PC-9 (cell line): Measurements from ENCODE around the gene TMEM117.

Experiments used
- EZH2 ChIP-seq: fragments of 200-600 bp; sonication (generic); IDR thresholded peaks from 2 replicates; pipeline ENCODE4 v1.8.0; 2017; ENCODE audit warnings: antibody characterized with exemption, low read depth
- TF ChIP-seq, protein P1 (sequence below): fragments of 200-600 bp; sonication (generic); conservative IDR thresholded peaks from 2 replicates; pipeline ENCODE4 v1.6.1; 2017; ENCODE audit warnings: mixed run types, antibody characterized with exemption, mild to moderate bottlenecking, moderate library complexity

DNA sequence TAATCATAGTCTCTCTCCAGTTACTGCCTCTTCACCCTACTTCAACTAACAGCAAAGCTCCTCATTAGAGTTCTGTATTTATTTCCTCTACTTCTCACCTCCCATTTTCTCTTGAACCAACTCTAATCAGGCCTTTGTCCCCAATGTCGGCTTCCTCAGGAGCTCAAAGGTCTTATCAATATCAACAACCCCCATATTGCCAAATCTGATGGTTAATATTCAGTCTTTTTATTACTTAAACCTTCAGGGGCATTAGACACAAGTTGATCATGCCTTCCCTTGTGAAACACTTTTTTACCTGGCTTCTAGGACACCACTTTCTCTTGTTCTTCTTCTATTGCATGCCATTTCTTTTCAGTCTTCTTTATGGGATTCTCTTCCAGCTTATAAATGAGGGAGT is 531.3 kb downstream of the TMEM117 start:
- TF ChIP-seq EZH2, result no peak
- TF ChIP-seq, protein P1, sequence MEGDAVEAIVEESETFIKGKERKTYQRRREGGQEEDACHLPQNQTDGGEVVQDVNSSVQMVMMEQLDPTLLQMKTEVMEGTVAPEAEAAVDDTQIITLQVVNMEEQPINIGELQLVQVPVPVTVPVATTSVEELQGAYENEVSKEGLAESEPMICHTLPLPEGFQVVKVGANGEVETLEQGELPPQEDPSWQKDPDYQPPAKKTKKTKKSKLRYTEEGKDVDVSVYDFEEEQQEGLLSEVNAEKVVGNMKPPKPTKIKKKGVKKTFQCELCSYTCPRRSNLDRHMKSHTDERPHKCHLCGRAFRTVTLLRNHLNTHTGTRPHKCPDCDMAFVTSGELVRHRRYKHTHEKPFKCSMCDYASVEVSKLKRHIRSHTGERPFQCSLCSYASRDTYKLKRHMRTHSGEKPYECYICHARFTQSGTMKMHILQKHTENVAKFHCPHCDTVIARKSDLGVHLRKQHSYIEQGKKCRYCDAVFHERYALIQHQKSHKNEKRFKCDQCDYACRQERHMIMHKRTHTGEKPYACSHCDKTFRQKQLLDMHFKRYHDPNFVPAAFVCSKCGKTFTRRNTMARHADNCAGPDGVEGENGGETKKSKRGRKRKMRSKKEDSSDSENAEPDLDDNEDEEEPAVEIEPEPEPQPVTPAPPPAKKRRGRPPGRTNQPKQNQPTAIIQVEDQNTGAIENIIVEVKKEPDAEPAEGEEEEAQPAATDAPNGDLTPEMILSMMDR, result no peak
